Activated naive CD8-positive, alpha-beta T cell treated with anti-CD3 and anti-CD28 coated beads, Interleukin-2, amount 10 ng/mL, durations not matched to agents 7 days and 5 days (primary cell): ENCODE measurements around the gene PXYLP1. TPM values are rescaled to one million over a fixed set of nuclear protein-coding genes. Genes with fewer than 3 reads are reported as not detected.

ENCODE experiments used
- total RNA-seq, 2 experiments: library from RNA; stranded (reverse); gene quantifications; one replicate each; pipeline ENCODE4 v1.2.3, GENCODE V29; 2021

PXYLP1 gene
- total RNA-seq, 2 experiments from 2014 or later, result 15.8 to 19.5 TPM

Other genes starting within 250 kb of the PXYLP1 start
- not detected for gene SPSB4, start 180.5 kb upstream of the PXYLP1 start, total RNA-seq
- gene ZBTB38, start 136.7 kb downstream of the PXYLP1 start, total RNA-seq, result 10 to 100 TPM; 50.1 to 55.1 TPM